Testis (tissue), 2 donors: ENCODE results near the gene RBX1.

Source experiments
- CTCF ChIP-seq, 3 experiments: fragments of 450-650 bp in 2 of 3; fragments of 200-600 bp in 1 of 3; sonication (generic) in 1 of 3; IDR thresholded peaks; one replicate each; pipeline ENCODE4 v1.5.1; 2016 to 2019; ENCODE audit warnings: antibody characterized with exemption in 3 of 3, mild to moderate bottlenecking in 2 of 3, moderate library complexity in 1 of 3
- POLR2A ChIP-seq: fragments of 450-650 bp; IDR thresholded peaks from one replicate; pipeline ENCODE4 v1.6.1; 2017; ENCODE audit warnings: antibody characterized with exemption, mild to moderate bottlenecking, moderate library complexity

GRCh38 chr22:40920526-40920925, 30.7 kb upstream of the RBX1 start:
- TF ChIP-seq CTCF (IDR thresholded peaks at IDR 0.05) (no peak), POLR2A (no peak)
